D341Med (cell line): ENCODE results near the gene PCNT.
A peak's percentile ranks its signal among the peaks of the same experiment; 100 is the strongest.
"Not testable (repeated sequence)": the region's sequence is repeated elsewhere in the genome, so short reads cannot be mapped to it uniquely, and the experiment has no call there.

Source experiments
- DNase-seq: peaks from one replicate; pipeline ENCODE4 v3.0.0; 2012; ENCODE audit warnings: low spot score

PCNT gene

GRCh38 chr21:46427516-46427915, 103.6 kb downstream of the PCNT start:
- peak; percentile 20 for DNase-seq

GRCh38 chr21:46428286-46428685, 104.3 kb downstream of the PCNT start:
- peak; percentile 33 for DNase-seq

GRCh38 chr21:46428987-46429710, 105.2 kb downstream of the PCNT start:
- DNase-seq: peak; percentile 22

GRCh38 chr21:46429754-46430681, 106.1 kb downstream of the PCNT start:
- peak; percentile 25 for DNase-seq

- DNase-seq: no peak
Measured at GRCh38 chr21:46431448-46431847, 107.5 kb downstream of the PCNT start.

GRCh38 chr21:46431884-46432488, 108.0 kb downstream of the PCNT start:
- DNase-seq: no peak

GRCh38 chr21:46433116-46433515, 109.2 kb downstream of the PCNT start:
- DNase-seq: not testable (repeated sequence)

GRCh38 chr21:46434322-46434958, 110.5 kb downstream of the PCNT start:
- no peak for DNase-seq

GRCh38 chr21:46435786-46436227, 111.9 kb downstream of the PCNT start:
- DNase-seq: no peak

GRCh38 chr21:46436621-46437020, 112.7 kb downstream of the PCNT start:
- no peak for DNase-seq

- DNase-seq: no peak
Measured at GRCh38 chr21:46437096-46437498, 113.1 kb downstream of the PCNT start.

- no peak for DNase-seq
Measured at GRCh38 chr21:46437511-46437910, 113.6 kb downstream of the PCNT start.

GRCh38 chr21:46438241-46438640, 114.3 kb downstream of the PCNT start:
- DNase-seq: no peak

- no peak for DNase-seq
Measured at GRCh38 chr21:46439906-46440305, 116.0 kb downstream of the PCNT start.

GRCh38 chr21:46441331-46441730, 117.4 kb downstream of the PCNT start:
- DNase-seq: no peak

- no peak for DNase-seq
Measured at GRCh38 chr21:46441961-46442498, 118.1 kb downstream of the PCNT start.

- no peak for DNase-seq
Measured at GRCh38 chr21:46442938-46443337, 119.0 kb downstream of the PCNT start.

GRCh38 chr21:46443910-46444309, 120.0 kb downstream of the PCNT start:
- no peak for DNase-seq

- no peak for DNase-seq
Measured at GRCh38 chr21:46448108-46448507, 124.2 kb downstream of the PCNT start.

GRCh38 chr21:46448855-46449254, 124.9 kb downstream of the PCNT start:
- not testable (repeated sequence) for DNase-seq

- DNase-seq: no peak
Measured at GRCh38 chr21:46452710-46453109, 128.8 kb downstream of the PCNT start.

- no peak for DNase-seq
Measured at GRCh38 chr21:46454142-46454541, 130.2 kb downstream of the PCNT start.
